HepG2 (cell line): ENCODE measurements around the gene B3GAT3. TPM values are rescaled to one million over a fixed set of nuclear protein-coding genes. Genes with fewer than 3 reads are reported as not detected.

Experiments used
- ETV5 ChIP-seq: IDR thresholded peaks from 2 replicates; pipeline ENCODE4 v1.6.1; 2018; ENCODE audit warnings: missing biosample characterization, missing genetic modification reagents, inconsistent platforms, borderline replicate concordance
- HMGA1 ChIP-seq: sonication (generic); formaldehyde crosslinking; conservative IDR thresholded peaks from 2 replicates; pipeline ENCODE4 v1.4.0; 2020; ENCODE audit warnings: missing genetic modification reagents
- ISL2 ChIP-seq: sonication (generic); formaldehyde crosslinking; IDR thresholded peaks from 2 replicates; pipeline ENCODE4 v1.5.0; 2020; ENCODE audit warnings: missing genetic modification reagents
- KDM5B ChIP-seq: sonication (generic); formaldehyde crosslinking; IDR thresholded peaks from 2 replicates; pipeline ENCODE4 v1.4.0; 2020; ENCODE audit warnings: missing genetic modification reagents, mild to moderate bottlenecking, borderline replicate concordance
- KLF16 ChIP-seq, 2 experiments: sonication (generic) in 1 of 2; formaldehyde crosslinking in 1 of 2; IDR thresholded peaks; 2 replicates each; pipeline versions ENCODE4 v1.6.1 to v1.8.0; 2016 to 2023; ENCODE audit warnings: missing genetic modification reagents in 2 of 2, missing compliant biosample characterization in 1 of 2
- MYC ChIP-seq: sonication (generic); formaldehyde crosslinking; IDR thresholded peaks from 2 replicates; pipeline ENCODE4 v1.9.0; 2021; ENCODE audit warnings: missing genetic modification reagents, borderline replicate concordance
- ZBTB10 ChIP-seq: sonication (generic); formaldehyde crosslinking; IDR thresholded peaks from 2 replicates; pipeline ENCODE4 v1.4.0; 2020; ENCODE audit warnings: missing genetic modification reagents, borderline replicate concordance
- ZBTB38 ChIP-seq: sonication (generic); formaldehyde crosslinking; IDR thresholded peaks from 2 replicates; pipeline ENCODE4 v1.5.1; 2020; ENCODE audit warnings: mild to moderate bottlenecking, missing genetic modification reagents
- ZBTB8A ChIP-seq: sonication (generic); formaldehyde crosslinking; IDR thresholded peaks from 2 replicates; pipeline ENCODE4 v1.4.0; 2020; ENCODE audit warnings: mild to moderate bottlenecking, low read depth, missing genetic modification reagents, borderline replicate concordance
- ZC3H13 ChIP-seq: sonication (generic); formaldehyde crosslinking; IDR thresholded peaks from 2 replicates; pipeline ENCODE4 v1.8.1; 2023; ENCODE audit warnings: mild to moderate bottlenecking, missing genetic modification reagents, moderate library complexity
- ZNF430 ChIP-seq: sonication (generic); formaldehyde crosslinking; IDR thresholded peaks from 2 replicates; pipeline ENCODE4 v1.9.0; 2021; ENCODE audit warnings: mild to moderate bottlenecking, missing genetic modification reagents
- ZNF609 ChIP-seq: sonication (generic); formaldehyde crosslinking; IDR thresholded peaks from 2 replicates; pipeline ENCODE4 v1.4.0; 2020; ENCODE audit warnings: mild to moderate bottlenecking, missing genetic modification reagents, borderline replicate concordance
- ZNF619 ChIP-seq: sonication (generic); formaldehyde crosslinking; IDR thresholded peaks from 2 replicates; pipeline ENCODE4 v1.4.0; 2020; ENCODE audit warnings: mild to moderate bottlenecking, missing genetic modification reagents
- ZNF652 ChIP-seq: IDR thresholded peaks from 2 replicates; pipeline ENCODE4 v1.6.1; 2016; ENCODE audit warnings: low read depth, borderline replicate concordance
- polyA plus RNA-seq, 8 experiments: library from polyadenylated mRNA; depleted of rRNA in 3 of 8; stranded (reverse) in 7 of 8; unstranded in 1 of 8; fragments of >200 nt; fragmentation: Illumina TruSeq in 4 of 8; extraction: Trizol in 4 of 8; gene quantifications; 2 replicates each; pipeline versions ENCODE4 v1.2.1 to v1.2.3, GENCODE V29; 2011 to 2016; ENCODE audit warnings: low read depth in 4 of 8, missing spikeins in 1 of 8, mixed read lengths in 1 of 8; ENCODE audit not compliant: insufficient read depth in 1 of 8
- total RNA-seq, 5 experiments: library from RNA; depleted of rRNA; stranded (reverse); fragments of >200 nt; fragmentation: Illumina TruSeq; extraction: Trizol; gene quantifications; 2 replicates each; pipeline ENCODE4 v1.2.3, GENCODE V29; 2016; ENCODE audit warnings: low read depth in 1 of 5
- TF ChIP-seq, protein P1 (sequence below): sonication (generic); formaldehyde crosslinking; IDR thresholded peaks from 2 replicates; pipeline ENCODE4 v1.4.0; 2020; ENCODE audit warnings: missing genetic modification reagents, borderline replicate concordance

The B3GAT3 gene
- total and polyA plus RNA-seq, 2 of the 13 experiments (the other 11 are each of a cell fraction or from before 2014, with no cell fraction given) = 21.3 to 26.1 TPM

DNA sequence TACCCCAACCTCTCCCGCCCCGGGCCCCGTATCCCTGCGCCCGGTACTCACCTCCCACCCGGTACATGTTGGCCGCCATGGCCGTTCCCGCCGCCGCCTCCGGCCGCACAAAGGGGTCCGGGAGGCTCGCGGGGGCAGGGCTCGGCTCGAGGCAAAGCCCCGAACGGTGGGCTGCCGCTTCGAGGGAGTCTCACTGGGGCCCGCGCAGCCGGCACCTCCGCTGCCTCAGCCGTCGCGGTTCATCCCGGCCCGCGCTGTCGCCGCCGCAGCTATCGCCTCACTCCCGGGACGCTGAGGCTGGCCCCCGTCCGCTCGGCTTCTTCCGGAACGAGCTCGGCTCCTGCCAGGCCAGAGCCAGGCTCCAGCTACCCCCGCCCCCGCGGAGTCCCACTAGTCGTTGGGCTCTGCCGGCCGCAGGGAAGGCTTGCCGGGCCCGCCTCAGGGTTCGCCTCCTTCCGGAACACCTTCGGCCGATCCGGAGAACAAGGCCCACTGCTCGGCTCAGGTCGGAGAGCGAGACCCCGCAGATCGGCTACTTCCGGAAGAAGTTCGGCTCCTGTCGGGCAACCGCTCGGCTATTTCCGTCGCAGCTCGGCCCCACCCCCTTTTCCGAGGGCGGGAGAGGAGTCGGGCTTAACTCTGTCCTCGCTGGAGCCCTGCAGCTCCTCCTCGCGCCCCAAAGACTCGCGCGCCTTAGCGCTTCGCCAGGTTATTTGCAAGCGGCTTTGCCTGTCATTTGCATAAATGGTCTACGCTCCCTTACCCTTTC is 20.2 kb downstream of the B3GAT3 start, which contains the start of gene MTA2 (continued):
- TF ChIP-seq, protein P1, sequence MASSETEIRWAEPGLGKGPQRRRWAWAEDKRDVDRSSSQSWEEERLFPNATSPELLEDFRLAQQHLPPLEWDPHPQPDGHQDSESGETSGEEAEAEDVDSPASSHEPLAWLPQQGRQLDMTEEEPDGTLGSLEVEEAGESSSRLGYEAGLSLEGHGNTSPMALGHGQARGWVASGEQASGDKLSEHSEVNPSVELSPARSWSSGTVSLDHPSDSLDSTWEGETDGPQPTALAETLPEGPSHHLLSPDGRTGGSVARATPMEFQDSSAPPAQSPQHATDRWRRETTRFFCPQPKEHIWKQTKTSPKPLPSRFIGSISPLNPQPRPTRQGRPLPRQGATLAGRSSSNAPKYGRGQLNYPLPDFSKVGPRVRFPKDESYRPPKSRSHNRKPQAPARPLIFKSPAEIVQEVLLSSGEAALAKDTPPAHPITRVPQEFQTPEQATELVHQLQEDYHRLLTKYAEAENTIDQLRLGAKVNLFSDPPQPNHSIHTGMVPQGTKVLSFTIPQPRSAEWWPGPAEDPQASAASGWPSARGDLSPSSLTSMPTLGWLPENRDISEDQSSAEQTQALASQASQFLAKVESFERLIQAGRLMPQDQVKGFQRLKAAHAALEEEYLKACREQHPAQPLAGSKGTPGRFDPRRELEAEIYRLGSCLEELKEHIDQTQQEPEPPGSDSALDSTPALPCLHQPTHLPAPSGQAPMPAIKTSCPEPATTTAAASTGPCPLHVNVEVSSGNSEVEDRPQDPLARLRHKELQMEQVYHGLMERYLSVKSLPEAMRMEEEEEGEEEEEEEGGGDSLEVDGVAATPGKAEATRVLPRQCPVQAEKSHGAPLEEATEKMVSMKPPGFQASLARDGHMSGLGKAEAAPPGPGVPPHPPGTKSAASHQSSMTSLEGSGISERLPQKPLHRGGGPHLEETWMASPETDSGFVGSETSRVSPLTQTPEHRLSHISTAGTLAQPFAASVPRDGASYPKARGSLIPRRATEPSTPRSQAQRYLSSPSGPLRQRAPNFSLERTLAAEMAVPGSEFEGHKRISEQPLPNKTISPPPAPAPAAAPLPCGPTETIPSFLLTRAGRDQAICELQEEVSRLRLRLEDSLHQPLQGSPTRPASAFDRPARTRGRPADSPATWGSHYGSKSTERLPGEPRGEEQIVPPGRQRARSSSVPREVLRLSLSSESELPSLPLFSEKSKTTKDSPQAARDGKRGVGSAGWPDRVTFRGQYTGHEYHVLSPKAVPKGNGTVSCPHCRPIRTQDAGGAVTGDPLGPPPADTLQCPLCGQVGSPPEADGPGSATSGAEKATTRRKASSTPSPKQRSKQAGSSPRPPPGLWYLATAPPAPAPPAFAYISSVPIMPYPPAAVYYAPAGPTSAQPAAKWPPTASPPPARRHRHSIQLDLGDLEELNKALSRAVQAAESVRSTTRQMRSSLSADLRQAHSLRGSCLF (CRISPR knock-in tag) = no peak
- peak; percentile 99 for TF ChIP-seq ZNF652 (CRISPR knock-in tag)
- TF ChIP-seq ZBTB8A (CRISPR knock-in tag) = 0 out of 2 replicates have a peak, but pooled peaks have one; percentile 37
- peak; percentile 75; the same call in 1 of the 2 replicates for TF ChIP-seq ZNF430
- peak; percentile 73; the same call in 1 of the 2 replicates for TF ChIP-seq ETV5 (CRISPR knock-in tag)
- peak in 1 of 2 experiments; percentile 75; a peak in 1 of 4 replicates for TF ChIP-seq KLF16 (CRISPR knock-in tag; IDR thresholded peaks at IDR 0.05)
- TF ChIP-seq ZBTB10 (CRISPR knock-in tag) = 0 out of 2 replicates have a peak, but pooled peaks have one; percentile 34
- TF ChIP-seq ISL2 (CRISPR knock-in tag) = peak; percentile 31; the same call in 1 of the 2 replicates
- no peak for TF ChIP-seq HMGA1 (CRISPR knock-in tag)
- peak; percentile 83 for TF ChIP-seq KDM5B (CRISPR knock-in tag)
- peak; percentile 51; the same call in 1 of the 2 replicates for TF ChIP-seq ZNF609 (CRISPR knock-in tag)
- TF ChIP-seq ZNF619 (CRISPR knock-in tag) = 0 out of 2 replicates have a peak, but pooled peaks have one; percentile 35
- TF ChIP-seq ZC3H13 (CRISPR knock-in tag) = peak; percentile 81; the same call in 1 of the 2 replicates
- peak; percentile 66 for TF ChIP-seq MYC (CRISPR knock-in tag)
- TF ChIP-seq ZBTB38 = peak; percentile 81; the same call in 1 of the 2 replicates
